K562 (cell line): ENCODE measurements around the gene INPPL1. TPM values are rescaled to one million over a fixed set of nuclear protein-coding genes. Genes with fewer than 3 reads are reported as not detected.

ENCODE experiments used
- ATAC-seq: fragments of 200-7000 bp; cut with Tn5 transposase; 3 replicates; pipeline ENCODE4 v1.9.1; 2020; ENCODE audit warnings: moderate library complexity
- BruUV-seq: library from RNA; stranded (reverse); fragments of 400-500 nt; replicated peaks from 2 replicates; lab custom pipeline; 2021; lab: Mats Ljungman, UMichigan
- CTCF ChIA-PET: fragments of 300-600 bp; formaldehyde crosslinking; extraction: SDS; loops from one replicate; lab custom pipeline; 2021; ENCODE audit warnings: low intra/inter-chr PET ratio; lab: Yijun Ruan, JAX
- POLR2A ChIA-PET: fragments of 300-600, 350-650 bp; sonication (Branson Sonifier 250); formaldehyde crosslinking; extraction: SDS; loops from one replicate; lab custom pipeline; 2021; ENCODE audit warnings: antibody characterized with exemption, inconsistent platforms; lab: Yijun Ruan, JAX
- DNase-seq, 4 experiments: peaks; one replicate each; pipeline versions ENCODE4 v3.0.0 to v3.0.0-alpha.2; 2011 to 2018; ENCODE audit warnings: low spot score in 3 of 4, mixed read lengths in 3 of 4; ENCODE audit errors: extremely low read depth in 1 of 4
- FAIRE-seq: peaks from 2 replicates; lab custom pipeline; 2011; peaks lifted over from hg19 to GRCh38; lab: Jason Lieb, UNC
- H2AFZ ChIP-seq: 2 replicates; pipeline ENCODE4 v1.6.0; 2011; ENCODE audit warnings: low read depth, low read length, control low read depth, inconsistent platforms
- H3K27ac ChIP-seq: fragments of 200-600 bp; 3 replicates; pipeline ENCODE4 v1.8.0; 2011; ENCODE audit warnings: low read depth, mild to moderate bottlenecking, control low read depth, inconsistent platforms, low read length, moderate library complexity, mixed read lengths; ENCODE audit errors: extremely low read depth
- H3K27me3 ChIP-seq, 2 experiments: fragments of 300-600 bp in 1 of 2; 2 replicates in 1 of 2; 3 replicates in 1 of 2; pipeline versions ENCODE4 v1.6.0 to v1.8.0; 2011; ENCODE audit warnings: inconsistent platforms in 2 of 2, low read length in 2 of 2, mild to moderate bottlenecking in 1 of 2, mixed read lengths in 1 of 2, moderate library complexity in 1 of 2; ENCODE audit not compliant: control insufficient read depth in 2 of 2, insufficient read depth in 2 of 2
- H3K36me3 ChIP-seq: fragments of 300-600 bp; 3 replicates; pipeline ENCODE4 v1.8.0; 2011; ENCODE audit warnings: mild to moderate bottlenecking, low read length, inconsistent platforms; ENCODE audit not compliant: control insufficient read depth, insufficient read depth
- H3K4me1 ChIP-seq, 2 experiments: fragments of 200-600 bp in 1 of 2; replicated peaks in 1 of 2; 2 replicates in 1 of 2; 3 replicates in 1 of 2; pipeline versions ENCODE4 v1.5.1 to v1.8.0; 2011; ENCODE audit warnings: inconsistent platforms in 2 of 2, low read length in 2 of 2, mild to moderate bottlenecking in 1 of 2, mixed read lengths in 1 of 2, moderate library complexity in 1 of 2; ENCODE audit not compliant: control insufficient read depth in 2 of 2, insufficient read depth in 2 of 2
- H3K4me2 ChIP-seq: 2 replicates; pipeline ENCODE4 v1.6.1; 2011; ENCODE audit warnings: low read length, control low read depth, inconsistent platforms, mixed read lengths; ENCODE audit not compliant: insufficient read depth
- H3K4me3 ChIP-seq: fragments of 200-600 bp; sonication (generic), shearing (Covaris generic); 2 replicates; pipeline ENCODE4 v1.5.1; 2016; ENCODE audit warnings: control low read depth, inconsistent platforms
- H3K79me2 ChIP-seq: fragments of 200-600 bp; 3 replicates; pipeline ENCODE4 v1.8.0; 2011; ENCODE audit warnings: low read length, inconsistent platforms; ENCODE audit not compliant: control insufficient read depth, insufficient read depth
- H3K9ac ChIP-seq, 2 experiments: 2 replicates each; pipeline versions ENCODE4 v1.6.0 to v1.6.1; 2011; ENCODE audit warnings: low read depth in 2 of 2, low read length in 2 of 2, control low read depth in 1 of 2, inconsistent platforms in 1 of 2, mild to moderate bottlenecking in 1 of 2, mixed read lengths in 1 of 2; ENCODE audit not compliant: insufficient read depth in 1 of 2
- H3K9me1 ChIP-seq: one replicate; pipeline ENCODE4 v1.6.0; 2011; ENCODE audit warnings: inconsistent platforms, mild to moderate bottlenecking, low read length, moderate library complexity; ENCODE audit not compliant: control insufficient read depth, insufficient read depth
- H3K9me3 ChIP-seq: replicated peaks from 2 replicates; pipeline ENCODE4 v1.5.1; 2011; ENCODE audit warnings: low read depth, low read length, inconsistent platforms; ENCODE audit not compliant: control insufficient read depth, insufficient read depth
- H4K20me1 ChIP-seq: replicated peaks from 2 replicates; pipeline ENCODE4 v1.6.1; 2011; ENCODE audit warnings: low read length, inconsistent platforms, mixed read lengths; ENCODE audit not compliant: control insufficient read depth, insufficient read depth
- ATF1 ChIP-seq, 2 experiments: fragments of 450-650 bp in 1 of 2; IDR thresholded peaks; 2 replicates each; pipeline ENCODE4 v1.6.1; 2016; ENCODE audit warnings: missing compliant biosample characterization in 1 of 2, missing genetic modification characterization in 1 of 2
- GTF2F1 ChIP-seq: IDR thresholded peaks from 2 replicates; pipeline ENCODE4 v1.6.1; 2011; ENCODE audit warnings: low read depth, low read length, improper control_type of control experiment
- KDM1A ChIP-seq, 2 experiments: fragments of 450-650 bp; IDR thresholded peaks; 2 replicates each; pipeline ENCODE4 v1.6.1; 2016; ENCODE audit warnings: mild to moderate bottlenecking in 2 of 2
- KDM5B ChIP-seq: fragments of 200-600 bp; sonication (generic); IDR thresholded peaks from 2 replicates; pipeline ENCODE4 v1.6.1; 2012; ENCODE audit warnings: low read depth, mild to moderate bottlenecking, moderate library complexity, low read length, control low read depth, inconsistent platforms; ENCODE audit not compliant: insufficient replicate concordance
- ZNF146 ChIP-seq: IDR thresholded peaks from one replicate; pipeline ENCODE4 v1.6.1; 2018; ENCODE audit warnings: missing compliant biosample characterization; ENCODE audit not compliant: unreplicated experiment
- ZNF217 ChIP-seq: sonication (generic); formaldehyde crosslinking; IDR thresholded peaks from 2 replicates; pipeline ENCODE4 v1.8.0; 2022; ENCODE audit warnings: mild to moderate bottlenecking, missing genetic modification reagents
- ZNF444 ChIP-seq: fragments of 250-450 bp; sonication (Bioruptor Pico); IDR thresholded peaks from 2 replicates; pipeline ENCODE4 v1.4.0; 2020; ENCODE audit warnings: mild to moderate bottlenecking, moderate library complexity
- WGBS: fragments of 100-300 bp; shearing (Covaris generic); methylation state at CpG from one replicate; pipeline ENCODE4 v1.1.6; 2016; ENCODE audit warnings: low coverage, mixed read lengths; ENCODE audit not compliant: insufficient coverage; ENCODE audit errors: missing lambda C conversion rate; 5-methylcytosine and 5-hydroxymethylcytosine counted together
- in situ Hi-C: fragments of 300-500 bp; cut with MboI; formaldehyde crosslinking; loops from 4 replicates; pipeline ENCODE4 v1.15.0; 2018; ENCODE audit warnings: inconsistent platforms, mixed read lengths
- intact Hi-C: fragments of 100-400 bp; cut with micrococcal nuclease; formaldehyde crosslinking; loops from 2 replicates; pipeline ENCODE4 v1.14.2; 2022
- polyA plus RNA-seq, 8 experiments: library from polyadenylated mRNA; depleted of rRNA in 4 of 8; stranded (reverse) in 5 of 8; unstranded in 3 of 8; fragments of >200 nt; fragmentation: Nextera tagmentation in 2 of 8; fragmentation: Illumina TruSeq in 1 of 8; extraction: Ambion mirVana in 2 of 8; extraction: Trizol in 1 of 8; gene quantifications; 2 replicates each; pipeline versions ENCODE4 v1.2.1 to v1.2.3, GENCODE V29; 2011 to 2014; ENCODE audit warnings: inconsistent platforms in 1 of 8, missing spikeins in 1 of 8
- total RNA-seq, 7 experiments: library from RNA; depleted of rRNA in 6 of 7; stranded (reverse); fragments of >200 nt in 6 of 7; fragmentation: Illumina TruSeq in 2 of 7; extraction: Trizol in 2 of 7; gene quantifications; 2 replicates each; pipeline versions ENCODE4 v1.2.1 to v1.2.3, GENCODE V29; 2011 to 2021; ENCODE audit warnings: low replicate concordance in 1 of 7
- TF ChIP-seq, protein P1 (sequence below): fragments of 250-450 bp; sonication (Bioruptor Pico); IDR thresholded peaks from 2 replicates; pipeline ENCODE4 v1.5.0; 2020; ENCODE audit warnings: mild to moderate bottlenecking, borderline replicate concordance

Gene INPPL1
- total and polyA plus RNA-seq, 9 of the 15 experiments (the other 6 are each of a cell fraction or from before 2014, with no cell fraction given) = 0.55 to 137 (median 61.6) TPM

DNA sequence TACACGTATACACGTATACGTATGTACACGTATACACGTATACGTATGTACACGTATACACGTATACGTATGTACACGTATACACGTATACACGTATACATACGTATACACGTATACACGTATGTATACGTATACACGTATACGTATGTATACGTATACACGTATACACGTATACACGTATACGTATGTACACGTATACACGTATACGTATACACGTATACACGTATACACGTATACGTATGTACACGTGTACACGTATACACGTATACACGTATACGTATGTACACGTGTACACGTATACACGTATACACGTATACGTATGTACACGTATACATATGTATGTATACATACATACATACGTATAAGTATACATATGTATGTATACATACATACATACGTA is 23.1 kb upstream of the INPPL1 start (continued):
- peak in 1 of 2 experiments; percentile 64; a peak in 1 of 4 replicates for TF ChIP-seq KDM1A (IDR thresholded peaks at IDR 0.05)

DNA sequence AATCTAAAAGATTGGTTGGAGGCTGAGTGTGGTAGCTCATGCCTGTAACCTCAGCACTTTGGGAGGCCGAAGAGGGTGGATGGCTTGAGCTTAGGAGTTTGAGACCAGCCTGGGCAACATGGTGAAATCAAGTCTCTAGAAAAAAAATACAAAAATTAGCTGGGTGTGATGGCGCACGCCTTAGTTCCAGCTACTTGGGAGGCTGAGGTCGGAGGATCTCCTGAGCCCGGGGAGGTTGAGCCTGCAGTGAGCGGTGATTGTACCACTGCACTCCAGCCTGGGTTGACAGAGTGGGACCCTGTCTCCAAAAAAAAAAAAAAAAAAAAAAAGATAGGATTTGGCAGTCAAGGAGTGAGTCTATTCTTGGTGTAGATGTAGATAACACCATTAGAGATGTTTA is 22.0 kb upstream of the INPPL1 start:
- WGBS = 68% methylated on average over 4 of the region's 6 CpGs
- no peak for FAIRE-seq
- H3K36me3 ChIP-seq = no peaks in the 10 kb centered on the region
- no peaks in the 10 kb centered on the region for H4K20me1 ChIP-seq
- in situ Hi-C loops (no loop called here), intact Hi-C loops (no loop called here)
- no peaks in the 10 kb centered on the region for H3K27me3 ChIP-seq
- no peaks in the 10 kb centered on the region for H3K9me1 ChIP-seq
- H3K9ac ChIP-seq = no peak overlapping the region
- CTCF ChIA-PET = no interaction called here
- no peak for TF ChIP-seq GTF2F1
- TF ChIP-seq KDM5B = no peak
- TF ChIP-seq ZNF444 (CRISPR knock-in tag) = no peak
- TF ChIP-seq, protein P1, sequence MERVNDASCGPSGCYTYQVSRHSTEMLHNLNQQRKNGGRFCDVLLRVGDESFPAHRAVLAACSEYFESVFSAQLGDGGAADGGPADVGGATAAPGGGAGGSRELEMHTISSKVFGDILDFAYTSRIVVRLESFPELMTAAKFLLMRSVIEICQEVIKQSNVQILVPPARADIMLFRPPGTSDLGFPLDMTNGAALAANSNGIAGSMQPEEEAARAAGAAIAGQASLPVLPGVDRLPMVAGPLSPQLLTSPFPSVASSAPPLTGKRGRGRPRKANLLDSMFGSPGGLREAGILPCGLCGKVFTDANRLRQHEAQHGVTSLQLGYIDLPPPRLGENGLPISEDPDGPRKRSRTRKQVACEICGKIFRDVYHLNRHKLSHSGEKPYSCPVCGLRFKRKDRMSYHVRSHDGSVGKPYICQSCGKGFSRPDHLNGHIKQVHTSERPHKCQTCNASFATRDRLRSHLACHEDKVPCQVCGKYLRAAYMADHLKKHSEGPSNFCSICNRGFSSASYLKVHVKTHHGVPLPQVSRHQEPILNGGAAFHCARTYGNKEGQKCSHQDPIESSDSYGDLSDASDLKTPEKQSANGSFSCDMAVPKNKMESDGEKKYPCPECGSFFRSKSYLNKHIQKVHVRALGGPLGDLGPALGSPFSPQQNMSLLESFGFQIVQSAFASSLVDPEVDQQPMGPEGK (CRISPR knock-in tag) = no peak
- no peak for TF ChIP-seq ZNF217 (CRISPR knock-in tag)
- TF ChIP-seq ATF1 (CRISPR knock-in tag; IDR thresholded peaks at IDR 0.05) = no peak
- TF ChIP-seq ATF1 (tag; IDR thresholded peaks at IDR 0.05) = no peak
- TF ChIP-seq ZNF146 (CRISPR knock-in tag) = no peak
- POLR2A ChIA-PET = interaction anchor here (0.8 to 1.1 kb wide), 2 partner anchors 12 to 44 kb away, joined by 3 read pairs; no protein-coding TSS in a partner anchor
- H3K27ac ChIP-seq = no peak overlapping the region
- ATAC-seq = no peak
- H3K4me2 ChIP-seq = no peak overlapping the region
- no peak for DNase-seq
- no TSS peak for BruUV-seq
- H3K4me1 ChIP-seq = no peaks in the 10 kb centered on the region; a peak in 1 of 5 replicates
- no peak overlapping the region for H3K4me3 ChIP-seq
- no peak overlapping the region for H2AFZ ChIP-seq
- peaks cover 3% of the 10 kb centered on the region for H3K9me3 ChIP-seq
- no peaks in the 10 kb centered on the region for H3K79me2 ChIP-seq
